Measurements from ENCODE around the gene TAF6L. TPM values are rescaled to one million over a fixed set of nuclear protein-coding genes. Genes with fewer than 3 reads are reported as not detected.

Gene TAF6L
- total RNA-seq, 1 experiment from 2014 or later, result 37.7 TPM

DNA sequence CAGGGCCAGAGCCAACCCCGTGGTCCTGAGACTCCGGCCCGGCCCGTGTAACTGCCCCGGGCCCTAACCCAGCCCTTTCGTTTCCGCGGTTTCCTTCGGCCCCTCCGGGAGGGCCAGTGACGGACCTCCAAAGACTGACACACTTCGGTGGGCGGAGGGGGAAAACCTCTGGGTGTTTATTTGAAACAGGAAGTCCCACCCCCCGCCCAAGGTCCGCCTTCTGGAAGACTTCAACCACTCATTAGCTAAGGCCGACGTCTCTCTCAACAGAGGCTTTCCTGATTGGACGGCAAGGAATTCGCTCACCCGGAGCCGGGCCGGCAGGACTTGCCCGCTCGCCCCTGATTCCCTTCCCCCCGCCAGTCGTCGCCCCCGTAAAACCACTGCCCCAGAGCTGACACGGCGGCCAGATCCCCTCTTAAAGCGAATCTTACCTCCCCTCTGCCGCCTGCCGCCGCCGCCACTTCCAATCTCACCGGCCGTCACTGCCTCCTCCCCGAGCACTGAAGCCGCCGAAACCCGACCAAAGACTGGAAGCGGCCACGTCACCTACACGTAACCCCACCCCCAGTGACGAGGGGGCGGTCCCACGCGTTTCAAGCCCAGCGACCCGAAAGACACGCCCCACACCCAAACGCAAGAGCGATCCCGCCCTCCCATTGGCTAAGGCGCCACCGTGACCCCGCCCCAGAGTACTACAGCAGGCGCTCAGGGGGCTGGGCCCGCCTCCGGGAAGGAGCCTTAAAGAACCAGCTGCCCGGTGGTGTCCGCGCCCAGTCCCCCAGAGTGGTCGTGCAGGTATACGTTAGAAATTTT, 60.5 kb downstream of the TAF6L start, which contains the start of gene STX5:
Gene STX5, minus strand, starts transcription at position 532 of the 816 bp plus-strand sequence. CDS start 808 bp downstream, outside the sequence.
- no peaks in the 10 kb centered on the region for H3K27me3 ChIP-seq (ENCODE audit: insufficient read depth, low read length)
- no peaks in the 10 kb centered on the region for H4K20me1 ChIP-seq (ENCODE audit: control insufficient read depth, insufficient read depth, insufficient read length)
- H2BK15ac ChIP-seq (ENCODE audit: low read depth, low read length), result no peak within 1 kb of the TSS
- no peak within 1 kb of the TSS for H3K27ac ChIP-seq (ENCODE audit: insufficient read length, low read depth, low read length)
- no peak within 1 kb of the TSS for H3K23ac ChIP-seq (ENCODE audit: insufficient read length, low read depth, low read length)
- no peak within 1 kb of the TSS for H4K8ac ChIP-seq (replicated peaks; ENCODE audit: insufficient read length, low read depth, low read length)
- H3K4ac ChIP-seq (ENCODE audit: low read depth, low read length), result no peak within 1 kb of the TSS; the same call in 1 of the 2 replicates
- H2AK5ac ChIP-seq (ENCODE audit: insufficient read length, low read length), result no peak within 1 kb of the TSS
- peak within 1 kb of the TSS; percentile 97 for H3K4me2 ChIP-seq (ENCODE audit: insufficient read depth, insufficient read length, low read length)
- peak within 1 kb of the TSS; percentile 86 for H3K9ac ChIP-seq (ENCODE audit: extremely low read depth, insufficient read length, low read length)
- no peaks in the 10 kb centered on the region for H3K79me1 ChIP-seq (ENCODE audit: insufficient read depth, low read depth, low read length, poor library complexity, severe bottlenecking)
- peak; percentile 99 for DNase-seq
- H4K5ac ChIP-seq (ENCODE audit: insufficient read length, low read depth, low read length), result no peak within 1 kb of the TSS
- H3K23me2 ChIP-seq (ENCODE audit: insufficient read length, low read depth, low read length, poor library complexity, severe bottlenecking), result peaks cover 10% of the 10 kb centered on the region
- no peaks in the 10 kb centered on the region for H3K4me1 ChIP-seq (ENCODE audit: insufficient read depth, low read length)
- TF ChIP-seq, protein P1, sequence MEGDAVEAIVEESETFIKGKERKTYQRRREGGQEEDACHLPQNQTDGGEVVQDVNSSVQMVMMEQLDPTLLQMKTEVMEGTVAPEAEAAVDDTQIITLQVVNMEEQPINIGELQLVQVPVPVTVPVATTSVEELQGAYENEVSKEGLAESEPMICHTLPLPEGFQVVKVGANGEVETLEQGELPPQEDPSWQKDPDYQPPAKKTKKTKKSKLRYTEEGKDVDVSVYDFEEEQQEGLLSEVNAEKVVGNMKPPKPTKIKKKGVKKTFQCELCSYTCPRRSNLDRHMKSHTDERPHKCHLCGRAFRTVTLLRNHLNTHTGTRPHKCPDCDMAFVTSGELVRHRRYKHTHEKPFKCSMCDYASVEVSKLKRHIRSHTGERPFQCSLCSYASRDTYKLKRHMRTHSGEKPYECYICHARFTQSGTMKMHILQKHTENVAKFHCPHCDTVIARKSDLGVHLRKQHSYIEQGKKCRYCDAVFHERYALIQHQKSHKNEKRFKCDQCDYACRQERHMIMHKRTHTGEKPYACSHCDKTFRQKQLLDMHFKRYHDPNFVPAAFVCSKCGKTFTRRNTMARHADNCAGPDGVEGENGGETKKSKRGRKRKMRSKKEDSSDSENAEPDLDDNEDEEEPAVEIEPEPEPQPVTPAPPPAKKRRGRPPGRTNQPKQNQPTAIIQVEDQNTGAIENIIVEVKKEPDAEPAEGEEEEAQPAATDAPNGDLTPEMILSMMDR (conservative IDR thresholded peaks at IDR 0.05), result no peak
- no CpG with 5 or more reads among the region's 65 CpGs for WGBS (ENCODE audit: extremely low coverage, insufficient read length, low lambda C conversion rate)
- Mint-ChIP-seq H3K27me3 (ENCODE audit: low read depth) (no peaks in the 10 kb centered on the region), H3K4me3 (peak within 1 kb of the TSS; percentile 99 to 100), H3K9me3 (no peaks in the 10 kb centered on the region; a peak in 1 of 5 replicates), H3K36me3 (ENCODE audit: insufficient read depth in 1 of 3, low read depth in 3 of 3) (peaks cover 29 to 58% (median 54%) of the 10 kb centered on the region in 3 experiments), H3K4me1 (peaks cover 17 to 24% of the 10 kb centered on the region in 2 experiments), H3K27ac (peak within 1 kb of the TSS; percentile 100)
- no peak within 1 kb of the TSS for H4K91ac ChIP-seq (ENCODE audit: insufficient read length, low read depth, low read length)
- peak within 1 kb of the TSS; percentile 41 for H2BK5ac ChIP-seq (ENCODE audit: insufficient read length, low read length)
- no peaks in the 10 kb centered on the region for H3K9me3 ChIP-seq (ENCODE audit: control insufficient read depth, low read depth, low read length)
- H2BK120ac ChIP-seq (ENCODE audit: low read depth, low read length, poor library complexity, severe bottlenecking), result no peak within 1 kb of the TSS
- H2BK12ac ChIP-seq (ENCODE audit: insufficient read length, low read depth, low read length), result no peak within 1 kb of the TSS
- no peak within 1 kb of the TSS for H3T11ph ChIP-seq (ENCODE audit: low read length)
- peak within 1 kb of the TSS; percentile 99 for H3K18ac ChIP-seq (ENCODE audit: insufficient read length, low read depth, low read length)
- H3K56ac ChIP-seq (ENCODE audit: insufficient read length, low read depth, low read length), result no peak within 1 kb of the TSS
- H2AFZ ChIP-seq (ENCODE audit: low read length), result no peak within 1 kb of the TSS
- peak within 1 kb of the TSS; percentile 99 for H3K14ac ChIP-seq (ENCODE audit: insufficient read depth, low read length)
- peaks cover 4% of the 10 kb centered on the region; the same call in 1 of the 2 replicates for H3K79me2 ChIP-seq (ENCODE audit: insufficient read depth, low read length)
- H2BK20ac ChIP-seq (ENCODE audit: low read depth, low read length, poor library complexity, severe bottlenecking), result no peak within 1 kb of the TSS
